HEK293 (cell line): Measurements from ENCODE around the gene TRIM28.

Experiments
- CTCF ChIA-PET: fragments of 350-600 bp; formaldehyde crosslinking; extraction: SDS; loops from one replicate; lab custom pipeline; 2021; ENCODE audit warnings: antibody characterized with exemption; lab: Yijun Ruan, JAX
- POLR2A ChIA-PET: fragments of 300-600 bp; formaldehyde crosslinking; extraction: SDS; loops from one replicate; lab custom pipeline; 2020; ENCODE audit warnings: antibody characterized with exemption, inconsistent platforms; lab: Yijun Ruan, JAX
- H3K27ac ChIP-seq: fragments of 200-500 bp; sonication (Bioruptor generic); 2 replicates; pipeline ENCODE4 v1.5.1; 2014; ENCODE audit warnings: low read depth, low read length, control low read depth, inconsistent platforms; ENCODE audit errors: extremely low read depth
- H3K36me3 ChIP-seq, 2 experiments: fragments of 200-500 bp in 1 of 2; sonication (Bioruptor generic) in 1 of 2; 1 replicate in 1 of 2; 2 replicates in 1 of 2; pipeline ENCODE4 v1.5.1; 2014 to 2017; ENCODE audit warnings: inconsistent platforms in 2 of 2, low read length in 2 of 2; ENCODE audit not compliant: control insufficient read depth in 2 of 2, insufficient read depth in 1 of 2
- H3K4me1 ChIP-seq: fragments of 200-500 bp; sonication (Bioruptor generic); 2 replicates; pipeline ENCODE4 v1.5.1; 2014; ENCODE audit warnings: mild to moderate bottlenecking, low read length, inconsistent platforms; ENCODE audit not compliant: control insufficient read depth, insufficient read depth
- H3K4me3 ChIP-seq: 2 replicates; pipeline ENCODE4 v1.5.1; 2011; ENCODE audit warnings: low read depth, mild to moderate bottlenecking, control low read depth, low read length, moderate library complexity
- H3K9me3 ChIP-seq: fragments of 200-500 bp; sonication (Bioruptor generic); 2 replicates; pipeline ENCODE4 v1.5.1; 2014; ENCODE audit warnings: low read depth, low read length, inconsistent platforms; ENCODE audit not compliant: control insufficient read depth, insufficient read depth
- BCL11A ChIP-seq: fragments of 450-650 bp; formaldehyde crosslinking; IDR thresholded peaks from 2 replicates; pipeline ENCODE4 v1.5.1; 2016; ENCODE audit warnings: low read depth, missing biosample characterization, missing genetic modification characterization
- FEZF1 ChIP-seq: fragments of 450-650 bp; formaldehyde crosslinking; IDR thresholded peaks from 2 replicates; pipeline ENCODE4 v1.5.1; 2016; ENCODE audit warnings: missing biosample characterization, missing genetic modification characterization
- ZBTB26 ChIP-seq: fragments of 450-650 bp; formaldehyde crosslinking; optimal IDR thresholded peaks from 2 replicates; pipeline ENCODE3; 2016; ENCODE audit warnings: missing biosample characterization, mild to moderate bottlenecking, missing genetic modification characterization
- ZFP69B ChIP-seq: fragments of 450-650 bp; formaldehyde crosslinking; IDR thresholded peaks from 2 replicates; pipeline ENCODE4 v1.5.1; 2016; ENCODE audit warnings: missing biosample characterization, missing genetic modification characterization
- ZNF155 ChIP-seq: fragments of 450-650 bp; formaldehyde crosslinking; IDR thresholded peaks from 2 replicates; pipeline ENCODE4 v1.5.1; 2016; ENCODE audit warnings: missing biosample characterization, missing genetic modification characterization
- ZNF18 ChIP-seq: fragments of 450-650 bp; formaldehyde crosslinking; IDR thresholded peaks from 2 replicates; pipeline ENCODE4 v1.5.1; 2016; ENCODE audit warnings: missing biosample characterization, missing genetic modification characterization
- ZNF221 ChIP-seq: fragments of 450-650 bp; formaldehyde crosslinking; IDR thresholded peaks from 2 replicates; pipeline ENCODE4 v1.5.1; 2017; ENCODE audit warnings: missing biosample characterization, missing genetic modification characterization, borderline replicate concordance
- ZNF311 ChIP-seq: fragments of 450-650 bp; formaldehyde crosslinking; IDR thresholded peaks from 2 replicates; pipeline ENCODE4 v1.5.1; 2017; ENCODE audit warnings: missing biosample characterization, missing genetic modification characterization, borderline replicate concordance
- ZNF324 ChIP-seq: fragments of 450-650 bp; formaldehyde crosslinking; IDR thresholded peaks from 2 replicates; pipeline ENCODE4 v1.5.1; 2016; ENCODE audit warnings: missing biosample characterization, missing genetic modification characterization
- ZNF341 ChIP-seq: fragments of 450-650 bp; formaldehyde crosslinking; IDR thresholded peaks from 2 replicates; pipeline ENCODE4; 2016; ENCODE audit warnings: low read depth, missing biosample characterization, missing genetic modification characterization
- ZNF350 ChIP-seq: fragments of 450-650 bp; formaldehyde crosslinking; IDR thresholded peaks from 2 replicates; pipeline ENCODE4 v1.5.0; 2017; ENCODE audit warnings: missing biosample characterization, mild to moderate bottlenecking, missing genetic modification characterization
- ZNF391 ChIP-seq: fragments of 450-650 bp; formaldehyde crosslinking; IDR thresholded peaks from 2 replicates; pipeline ENCODE4 v1.5.1; 2016; ENCODE audit warnings: low read depth, missing biosample characterization, missing genetic modification characterization, borderline replicate concordance
- ZNF404 ChIP-seq: fragments of 450-650 bp; formaldehyde crosslinking; IDR thresholded peaks from 2 replicates; pipeline ENCODE4 v1.5.1; 2017; ENCODE audit warnings: missing biosample characterization, missing genetic modification characterization
- ZNF416 ChIP-seq: fragments of 450-650 bp; formaldehyde crosslinking; IDR thresholded peaks from 2 replicates; pipeline ENCODE4 v1.5.1; 2016; ENCODE audit warnings: missing biosample characterization, missing genetic modification characterization
- ZNF501 ChIP-seq: fragments of 450-650 bp; formaldehyde crosslinking; IDR thresholded peaks from 2 replicates; pipeline ENCODE4 v1.5.1; 2016; ENCODE audit warnings: missing biosample characterization, missing genetic modification characterization
- ZNF521 ChIP-seq: fragments of 450-650 bp; formaldehyde crosslinking; IDR thresholded peaks from 2 replicates; pipeline ENCODE4 v1.5.1; 2017; ENCODE audit warnings: missing biosample characterization, mild to moderate bottlenecking, missing genetic modification characterization
- ZNF530 ChIP-seq: fragments of 450-650 bp; formaldehyde crosslinking; IDR thresholded peaks from 2 replicates; pipeline ENCODE4 v1.5.1; 2016; ENCODE audit warnings: low read depth, missing biosample characterization, missing genetic modification characterization
- ZNF580 ChIP-seq: fragments of 450-650 bp; formaldehyde crosslinking; IDR thresholded peaks from 2 replicates; pipeline ENCODE4 v1.5.1; 2016; ENCODE audit warnings: missing biosample characterization, missing genetic modification characterization
- ZNF629 ChIP-seq: fragments of 450-650 bp; formaldehyde crosslinking; IDR thresholded peaks from 2 replicates; pipeline ENCODE4 v1.5.1; 2017; ENCODE audit warnings: missing biosample characterization, missing genetic modification characterization
- ZNF660 ChIP-seq: fragments of 450-650 bp; IDR thresholded peaks from 2 replicates; pipeline ENCODE4 v1.5.1; 2018; ENCODE audit warnings: missing biosample characterization, mild to moderate bottlenecking, missing genetic modification characterization
- ZSCAN23 ChIP-seq: fragments of 450-650 bp; formaldehyde crosslinking; IDR thresholded peaks from 2 replicates; pipeline ENCODE4 v1.5.1; 2016; ENCODE audit warnings: missing biosample characterization, missing genetic modification characterization
- TF ChIP-seq, protein P1 (sequence below): fragments of 450-650 bp; formaldehyde crosslinking; IDR thresholded peaks from 2 replicates; pipeline ENCODE4 v1.5.1; 2017; ENCODE audit warnings: missing biosample characterization, missing genetic modification characterization
- TF ChIP-seq, protein P2 (sequence below): fragments of 450-650 bp; formaldehyde crosslinking; IDR thresholded peaks from 2 replicates; pipeline ENCODE4 v1.5.1; 2016; ENCODE audit warnings: missing biosample characterization, missing genetic modification characterization

The TRIM28 gene

GRCh38 chr19:58563034-58563573, 19.2 kb downstream of the TRIM28 start (continued):
- TF ChIP-seq ZNF350: no peak

DNA sequence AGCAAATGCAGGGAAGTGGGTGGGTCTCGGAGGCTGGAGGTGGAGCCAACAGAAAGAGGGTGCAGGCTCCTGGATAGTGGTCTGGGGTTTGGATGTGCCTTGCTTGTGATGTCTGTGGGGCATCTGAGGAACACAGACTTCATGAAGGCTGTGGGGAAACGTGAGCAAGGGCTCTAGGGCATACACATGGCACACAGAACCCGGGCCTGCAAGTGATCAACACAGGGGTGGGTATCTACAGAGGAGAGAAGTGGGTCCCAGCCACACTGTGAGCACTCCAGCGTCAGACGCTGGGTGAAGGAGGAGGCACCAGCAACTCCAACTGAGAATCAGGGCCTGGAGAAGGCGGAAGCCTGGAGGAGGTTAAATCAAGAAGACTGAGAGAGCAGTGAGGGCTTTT, 20.0 kb downstream of the TRIM28 start:
- no peak overlapping the region for H3K4me3 ChIP-seq
- no peak for TF ChIP-seq ZNF530 (tag by site-specific recombination)
- no peak for TF ChIP-seq ZNF660 (tag by site-specific recombination)
- no peak for TF ChIP-seq ZNF416
- TF ChIP-seq ZNF18 (tag by site-specific recombination): no peak
- no peak for TF ChIP-seq ZSCAN23 (tag by site-specific recombination)
- TF ChIP-seq ZNF324: no peak
- H3K36me3 ChIP-seq: peaks cover 7 to 39% of the 10 kb centered on the region in 2 experiments; a peak in 2 of 3 replicates
- H3K4me1 ChIP-seq: peaks cover 6% of the 10 kb centered on the region; the same call in 1 of the 2 replicates
- POLR2A ChIA-PET: interaction anchor here (0.7 to 3.6 kb wide), 3 partner anchors 8 to 20 kb away, joined by 3 to 19 read pairs (median 4); partner anchors contain the start of genes CHMP2A, MZF1 and TRIM28
- no peaks in the 10 kb centered on the region for H3K9me3 ChIP-seq
- CTCF ChIA-PET: interaction anchor here (0.6 to 1.0 kb wide), 3 partner anchors 18 to 47 kb away, joined by 3 to 6 read pairs (median 4); partner anchors contain the start of gene TRIM28
- no peak overlapping the region for H3K27ac ChIP-seq

- Histone ChIP-seq H3K27ac (no peak overlapping the region), H3K36me3 (peaks cover 7 to 53% of the 10 kb centered on the region in 2 experiments; a peak in 2 of 3 replicates), H3K4me1 (no peaks in the 10 kb centered on the region), H3K9me3 (no peaks in the 10 kb centered on the region), H3K4me3 (no peak overlapping the region)
- POLR2A ChIA-PET: interaction anchor here (0.8 to 1.4 kb wide), 2 partner anchors 8 to 203 kb away, joined by 3 to 5 read pairs; no protein-coding TSS in a partner anchor
- TF ChIP-seq, protein P1, sequence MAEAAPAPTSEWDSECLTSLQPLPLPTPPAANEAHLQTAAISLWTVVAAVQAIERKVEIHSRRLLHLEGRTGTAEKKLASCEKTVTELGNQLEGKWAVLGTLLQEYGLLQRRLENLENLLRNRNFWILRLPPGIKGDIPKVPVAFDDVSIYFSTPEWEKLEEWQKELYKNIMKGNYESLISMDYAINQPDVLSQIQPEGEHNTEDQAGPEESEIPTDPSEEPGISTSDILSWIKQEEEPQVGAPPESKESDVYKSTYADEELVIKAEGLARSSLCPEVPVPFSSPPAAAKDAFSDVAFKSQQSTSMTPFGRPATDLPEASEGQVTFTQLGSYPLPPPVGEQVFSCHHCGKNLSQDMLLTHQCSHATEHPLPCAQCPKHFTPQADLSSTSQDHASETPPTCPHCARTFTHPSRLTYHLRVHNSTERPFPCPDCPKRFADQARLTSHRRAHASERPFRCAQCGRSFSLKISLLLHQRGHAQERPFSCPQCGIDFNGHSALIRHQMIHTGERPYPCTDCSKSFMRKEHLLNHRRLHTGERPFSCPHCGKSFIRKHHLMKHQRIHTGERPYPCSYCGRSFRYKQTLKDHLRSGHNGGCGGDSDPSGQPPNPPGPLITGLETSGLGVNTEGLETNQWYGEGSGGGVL (tag by site-specific recombination): no peak
- TF ChIP-seq ZNF311 (tag by site-specific recombination) (no peak), BCL11A (tag by site-specific recombination) (no peak), ZNF404 (tag by site-specific recombination) (no peak), ZNF629 (tag by site-specific recombination) (no peak), ZBTB26 (no peak), ZSCAN23 (tag by site-specific recombination) (no peak), ZNF155 (tag by site-specific recombination) (no peak), ZNF580 (tag by site-specific recombination) (no peak), ZNF660 (tag by site-specific recombination) (no peak), ZNF521 (tag by site-specific recombination) (no peak), ZNF501 (no peak), ZNF221 (tag by site-specific recombination) (no peak), ZNF391 (tag by site-specific recombination) (no peak), FEZF1 (tag by site-specific recombination) (no peak), ZNF341 (tag by site-specific recombination) (no peak), ZFP69B (no peak)
- TF ChIP-seq, protein P2, sequence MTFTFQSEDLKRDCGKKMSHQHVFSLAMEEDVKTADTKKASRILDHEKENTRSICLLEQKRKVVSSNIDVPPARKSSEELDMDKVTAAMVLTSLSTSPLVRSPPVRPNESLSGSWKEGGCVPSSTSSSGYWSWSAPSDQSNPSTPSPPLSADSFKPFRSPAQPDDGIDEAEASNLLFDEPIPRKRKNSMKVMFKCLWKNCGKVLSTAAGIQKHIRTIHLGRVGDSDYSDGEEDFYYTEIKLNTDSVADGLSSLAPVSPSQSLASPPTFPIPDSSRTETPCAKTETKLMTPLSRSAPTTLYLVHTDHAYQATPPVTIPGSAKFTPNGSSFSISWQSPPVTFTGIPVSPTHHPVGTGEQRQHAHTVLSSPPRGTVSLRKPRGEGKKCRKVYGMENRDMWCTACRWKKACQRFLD (tag by site-specific recombination): no peak
- CTCF ChIA-PET: interaction anchor here (0.7 kb wide), 1 partner anchor 51 kb away, joined by 5 read pairs; no protein-coding TSS in a partner anchor
Measured at GRCh38 chr19:58566989-58567388, 23.1 kb downstream of the TRIM28 start.
